Liver (tissue), 3 donors: Measurements from ENCODE around the gene GOLGA2.

Source experiments
- FOXA1 ChIP-seq: IDR thresholded peaks from 2 replicates; pipeline ENCODE4 v1.6.1; 2016; ENCODE audit warnings: antibody characterized with exemption
- JUND ChIP-seq, 2 donors: IDR thresholded peaks; 2 replicates each; pipeline ENCODE4 v1.6.1; 2016; ENCODE audit warnings: antibody characterized with exemption in 2 of 2
- NR2F2 ChIP-seq: IDR thresholded peaks from 2 replicates; pipeline ENCODE4 v1.6.1; 2016; ENCODE audit warnings: antibody characterized with exemption
- RAD21 ChIP-seq, 2 donors: IDR thresholded peaks; 2 replicates each; pipeline ENCODE4 v1.6.1; 2016; ENCODE audit warnings: antibody characterized with exemption in 2 of 2, mild to moderate bottlenecking in 2 of 2
- SP1 ChIP-seq: IDR thresholded peaks from 2 replicates; pipeline ENCODE4 v1.6.1; 2018; ENCODE audit warnings: antibody characterized with exemption, mild to moderate bottlenecking
- TAF1 ChIP-seq: conservative IDR thresholded peaks from 2 replicates; pipeline ENCODE4 v1.6.1; 2016; ENCODE audit warnings: antibody characterized with exemption, mild to moderate bottlenecking
- TF ChIP-seq, protein P1 (sequence below): fragments of 150-350 bp; IDR thresholded peaks from 2 replicates; pipeline ENCODE4 v1.5.1; 2017; ENCODE audit warnings: improper control_type of control experiment, low read depth, low read length; ENCODE audit not compliant: missing input control
- TF ChIP-seq, protein P2 (sequence below): IDR thresholded peaks from 2 replicates; pipeline ENCODE4 v1.6.1; 2016; ENCODE audit warnings: antibody characterized with exemption
- donor health status: healthy.
- donor health status: healthy.

DNA sequence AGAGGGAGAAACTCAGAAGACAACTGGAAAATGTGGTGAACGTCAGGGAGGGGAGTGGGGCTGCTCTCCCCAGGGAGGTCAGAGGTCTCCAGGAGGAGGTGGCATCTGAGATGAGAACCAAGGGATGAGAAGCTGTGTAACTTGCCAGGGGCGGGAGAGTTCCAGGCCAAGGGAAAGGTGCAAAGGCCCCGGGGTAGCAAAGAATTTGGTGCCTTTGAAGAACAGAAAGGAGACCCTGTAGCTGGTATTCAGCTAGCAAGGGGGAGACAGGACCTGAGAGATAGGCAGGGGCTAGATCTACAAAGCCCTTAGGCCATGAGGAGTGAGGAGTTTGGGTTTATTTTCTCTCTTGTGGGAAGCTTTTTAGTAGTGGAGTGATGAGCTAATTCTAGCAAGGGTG, 69.3 kb downstream of the GOLGA2 start:
- TF ChIP-seq, protein P1, sequence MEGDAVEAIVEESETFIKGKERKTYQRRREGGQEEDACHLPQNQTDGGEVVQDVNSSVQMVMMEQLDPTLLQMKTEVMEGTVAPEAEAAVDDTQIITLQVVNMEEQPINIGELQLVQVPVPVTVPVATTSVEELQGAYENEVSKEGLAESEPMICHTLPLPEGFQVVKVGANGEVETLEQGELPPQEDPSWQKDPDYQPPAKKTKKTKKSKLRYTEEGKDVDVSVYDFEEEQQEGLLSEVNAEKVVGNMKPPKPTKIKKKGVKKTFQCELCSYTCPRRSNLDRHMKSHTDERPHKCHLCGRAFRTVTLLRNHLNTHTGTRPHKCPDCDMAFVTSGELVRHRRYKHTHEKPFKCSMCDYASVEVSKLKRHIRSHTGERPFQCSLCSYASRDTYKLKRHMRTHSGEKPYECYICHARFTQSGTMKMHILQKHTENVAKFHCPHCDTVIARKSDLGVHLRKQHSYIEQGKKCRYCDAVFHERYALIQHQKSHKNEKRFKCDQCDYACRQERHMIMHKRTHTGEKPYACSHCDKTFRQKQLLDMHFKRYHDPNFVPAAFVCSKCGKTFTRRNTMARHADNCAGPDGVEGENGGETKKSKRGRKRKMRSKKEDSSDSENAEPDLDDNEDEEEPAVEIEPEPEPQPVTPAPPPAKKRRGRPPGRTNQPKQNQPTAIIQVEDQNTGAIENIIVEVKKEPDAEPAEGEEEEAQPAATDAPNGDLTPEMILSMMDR, result no peak
- TF ChIP-seq NR2F2 (no peak), TAF1 (no peak), SP1 (no peak), RAD21 (IDR thresholded peaks at IDR 0.05) (no peak), FOXA1 (no peak), JUND (IDR thresholded peaks at IDR 0.05) (no peak)
- TF ChIP-seq, protein P2, sequence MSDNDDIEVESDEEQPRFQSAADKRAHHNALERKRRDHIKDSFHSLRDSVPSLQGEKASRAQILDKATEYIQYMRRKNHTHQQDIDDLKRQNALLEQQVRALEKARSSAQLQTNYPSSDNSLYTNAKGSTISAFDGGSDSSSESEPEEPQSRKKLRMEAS, result no peak
